HepG2 (cell line): Measurements from ENCODE around the gene UBE2M. TPM values are rescaled to one million over a fixed set of nuclear protein-coding genes. Genes with fewer than 3 reads are reported as not detected.

Experiments
- BCL6 ChIP-seq: IDR thresholded peaks from 2 replicates; pipeline ENCODE4 v1.6.1; 2016; ENCODE audit warnings: missing genetic modification reagents, missing compliant biosample characterization
- KLF13 ChIP-seq: sonication (generic); formaldehyde crosslinking; IDR thresholded peaks from 2 replicates; pipeline ENCODE4 v1.4.0; 2020; ENCODE audit warnings: mild to moderate bottlenecking, missing genetic modification reagents
- ZBTB8A ChIP-seq: sonication (generic); formaldehyde crosslinking; IDR thresholded peaks from 2 replicates; pipeline ENCODE4 v1.4.0; 2020; ENCODE audit warnings: mild to moderate bottlenecking, low read depth, missing genetic modification reagents, borderline replicate concordance
- ZNF296 ChIP-seq: sonication (generic); formaldehyde crosslinking; conservative IDR thresholded peaks from 2 replicates; pipeline ENCODE4 v1.5.0; 2020; ENCODE audit warnings: mild to moderate bottlenecking, missing genetic modification reagents
- ZNF335 ChIP-seq: sonication (generic); formaldehyde crosslinking; IDR thresholded peaks from 2 replicates; pipeline ENCODE4 v1.4.0; 2020; ENCODE audit warnings: missing genetic modification reagents
- ZNF501 ChIP-seq: sonication (generic); formaldehyde crosslinking; IDR thresholded peaks from 2 replicates; pipeline ENCODE4 v1.5.1; 2020; ENCODE audit warnings: mild to moderate bottlenecking, moderate library complexity, missing genetic modification reagents
- ZNF7 ChIP-seq: IDR thresholded peaks from 2 replicates; pipeline ENCODE4 v1.6.1; 2016; ENCODE audit warnings: missing biosample characterization, missing genetic modification reagents
- polyA plus RNA-seq, 8 experiments: library from polyadenylated mRNA; depleted of rRNA in 3 of 8; stranded (reverse) in 7 of 8; unstranded in 1 of 8; fragments of >200 nt; fragmentation: Illumina TruSeq in 4 of 8; extraction: Trizol in 4 of 8; gene quantifications; 2 replicates each; pipeline versions ENCODE4 v1.2.1 to v1.2.3, GENCODE V29; 2011 to 2016; ENCODE audit warnings: low read depth in 4 of 8, missing spikeins in 1 of 8, mixed read lengths in 1 of 8; ENCODE audit not compliant: insufficient read depth in 1 of 8
- total RNA-seq, 5 experiments: library from RNA; depleted of rRNA; stranded (reverse); fragments of >200 nt; fragmentation: Illumina TruSeq; extraction: Trizol; gene quantifications; 2 replicates each; pipeline ENCODE4 v1.2.3, GENCODE V29; 2016; ENCODE audit warnings: low read depth in 1 of 5
- TF ChIP-seq, protein P1 (sequence below): sonication (generic); formaldehyde crosslinking; IDR thresholded peaks from 2 replicates; pipeline ENCODE4 v1.5.1; 2020; ENCODE audit warnings: mild to moderate bottlenecking, missing genetic modification reagents, borderline replicate concordance
- TF ChIP-seq, protein P2 (sequence below): IDR thresholded peaks from 2 replicates; pipeline ENCODE4 v1.6.1; 2016; ENCODE audit warnings: mild to moderate bottlenecking, missing biosample characterization, missing genetic modification reagents

UBE2M gene
- total and polyA plus RNA-seq, 2 of the 13 experiments (the other 11 are each of a cell fraction or from before 2014, with no cell fraction given) = 36.2 to 50.3 TPM

DNA sequence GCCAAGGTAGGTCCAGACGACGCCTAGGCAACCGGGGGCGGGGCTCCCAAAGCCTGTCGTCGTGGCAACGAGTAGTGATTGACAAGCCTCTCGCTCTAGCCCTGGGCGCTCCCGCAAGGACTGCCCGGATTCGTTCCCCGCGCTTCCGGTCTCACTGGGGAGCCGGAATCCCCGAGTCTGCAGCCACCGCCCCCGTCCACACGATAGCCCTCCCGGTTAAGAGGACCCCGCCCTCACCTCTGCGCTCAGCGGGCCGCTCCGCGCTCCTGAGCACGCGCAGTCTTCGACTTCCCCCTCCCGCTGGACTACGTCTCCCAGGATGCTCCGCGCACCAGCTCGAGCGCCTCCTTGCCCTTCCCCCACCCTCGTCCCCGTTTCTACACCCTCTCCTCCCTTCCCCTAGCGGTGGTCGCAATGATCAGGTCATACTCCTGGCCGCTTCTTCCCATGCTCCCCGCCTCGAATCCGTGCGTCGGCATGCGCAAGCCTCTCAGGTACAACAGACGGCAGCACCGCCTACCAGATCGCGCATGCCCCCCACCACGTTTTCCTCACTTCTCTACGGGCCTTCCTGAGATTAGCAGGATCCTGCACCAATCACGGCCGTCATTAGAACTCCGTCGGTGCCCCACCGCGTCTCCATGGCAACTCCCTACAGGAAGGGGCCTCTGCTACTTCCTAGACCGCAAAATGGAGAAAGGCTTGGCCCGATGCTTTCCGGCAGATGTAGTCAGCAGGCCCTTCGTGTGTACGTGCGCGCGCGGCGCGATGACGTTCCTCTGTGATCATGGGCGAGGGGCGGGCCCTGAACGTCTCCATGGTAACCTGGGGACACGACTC, 14.6 kb upstream of the UBE2M start, which contains the start of gene MZF1 (continued):
- TF ChIP-seq ZBTB8A (CRISPR knock-in tag) (no peak), ZNF501 (peak; percentile 93), KLF13 (CRISPR knock-in tag) (no peak), ZNF296 (CRISPR knock-in tag) (no peak), ZNF7 (CRISPR knock-in tag) (no peak), BCL6 (CRISPR knock-in tag) (0 out of 2 replicates have a peak, but pooled peaks have one; percentile 5), ZNF335 (CRISPR knock-in tag) (0 out of 2 replicates have a peak, but pooled peaks have one; percentile 45)
- TF ChIP-seq, protein P1, sequence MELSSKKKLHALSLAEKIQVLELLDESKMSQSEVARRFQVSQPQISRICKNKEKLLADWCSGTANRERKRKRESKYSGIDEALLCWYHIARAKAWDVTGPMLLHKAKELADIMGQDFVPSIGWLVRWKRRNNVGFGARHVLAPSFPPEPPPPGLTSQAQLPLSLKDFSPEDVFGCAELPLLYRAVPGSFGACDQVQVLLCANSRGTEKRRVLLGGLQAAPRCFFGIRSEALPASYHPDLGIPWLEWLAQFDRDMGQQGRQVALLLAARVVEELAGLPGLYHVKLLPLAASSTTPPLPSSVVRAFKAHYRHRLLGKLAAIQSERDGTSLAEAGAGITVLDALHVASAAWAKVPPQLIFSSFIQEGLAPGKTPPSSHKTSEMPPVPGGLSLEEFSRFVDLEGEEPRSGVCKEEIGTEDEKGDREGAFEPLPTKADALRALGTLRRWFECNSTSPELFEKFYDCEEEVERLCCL (CRISPR knock-in tag) = peak; percentile 58; the same call in 1 of the 2 replicates
- TF ChIP-seq, protein P2, sequence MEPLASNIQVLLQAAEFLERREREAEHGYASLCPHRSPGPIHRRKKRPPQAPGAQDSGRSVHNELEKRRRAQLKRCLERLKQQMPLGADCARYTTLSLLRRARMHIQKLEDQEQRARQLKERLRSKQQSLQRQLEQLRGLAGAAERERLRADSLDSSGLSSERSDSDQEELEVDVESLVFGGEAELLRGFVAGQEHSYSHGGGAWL (CRISPR knock-in tag) = peak; percentile 44; the same call in 1 of the 2 replicates
